ENCODE measurements around the gene STS. TPM values are rescaled to one million over a fixed set of nuclear protein-coding genes. Genes with fewer than 3 reads are reported as not detected.
"Not testable (repeated sequence)": the region's sequence is repeated elsewhere in the genome, so short reads cannot be mapped to it uniquely, and the experiment has no call there.

STS gene
- total RNA-seq, 1 experiment from 2014 or later: 0.54 TPM

GRCh38 chrX:7170898-7171297 lies 23.4 kb downstream of the STS start:
- H3K79me2 ChIP-seq (ENCODE audit: insufficient read depth, low read length): no peaks in the 10 kb centered on the region
- no peaks in the 10 kb centered on the region for H3K9me2 ChIP-seq (ENCODE audit: insufficient read depth)
- TF ChIP-seq CTCF (IDR thresholded peaks at IDR 0.05 in 2 of 3, conservative IDR thresholded peaks at IDR 0.05 in 1 of 3; ENCODE audit: borderline replicate concordance in 1 of 3, insufficient read depth in 1 of 3, low read depth in 2 of 3, low read length in 2 of 3): peak; percentile 11 to 60 (median 54); a peak in 5 of 6 replicates
- no peak for TF ChIP-seq ZFX (IDR thresholded peaks at IDR 0.05)
- TF ChIP-seq YY1 (IDR thresholded peaks at IDR 0.05; ENCODE audit: extremely low read depth, insufficient replicate concordance, low read depth, low read length): no peak
- peak; percentile 49 for TF ChIP-seq RAD21 (IDR thresholded peaks at IDR 0.05; ENCODE audit: low read depth)
- no peak for TF ChIP-seq SIN3A (IDR thresholded peaks at IDR 0.05; ENCODE audit: low read depth)
- TF ChIP-seq POLR2A (IDR thresholded peaks at IDR 0.05; ENCODE audit: borderline replicate concordance, extremely low read depth, insufficient read depth, insufficient read length): no peak
- TF ChIP-seq CEBPB (IDR thresholded peaks at IDR 0.05; ENCODE audit: low read depth): no peak
- no peak overlapping the region for H2AFZ ChIP-seq (ENCODE audit: low read depth, low read length, poor library complexity, severe bottlenecking)
- H3K4me1 ChIP-seq (ENCODE audit: control insufficient read depth in 1 of 2, insufficient read depth in 2 of 2, low read length in 2 of 2): no peaks in the 10 kb centered on the region
- intact Hi-C loops (cut with micrococcal nuclease): no loop called here
- H3K36me3 ChIP-seq (ENCODE audit: control insufficient read depth in 1 of 2, insufficient read depth in 2 of 2, low read length in 2 of 2): no peaks in the 10 kb centered on the region
- no peak overlapping the region for H3K4me2 ChIP-seq (ENCODE audit: low read length)
- no peak overlapping the region for H3K4me3 ChIP-seq (replicated peaks in 1 of 2; ENCODE audit: low read depth in 1 of 2, low read length in 2 of 2)
- no peak overlapping the region for H3K9ac ChIP-seq (ENCODE audit: low read length)
- no peaks in the 10 kb centered on the region for H4K20me1 ChIP-seq (ENCODE audit: insufficient read depth)
- DNase-seq (ENCODE audit: low read depth, low spot score) (no peak), ATAC-seq (no peak; the same call in 1 of the 2 replicates)
- no peak overlapping the region for H3K27ac ChIP-seq (ENCODE audit: low read depth, low read length)
- no TSS peak for BruUV-seq (replicated peaks)
- H3K27me3 ChIP-seq (ENCODE audit: insufficient read depth, low read length): no peaks in the 10 kb centered on the region
- ChIA-PET POLR2A (no interaction called here), RAD21 (ENCODE audit: low non-redundant PET in 1 of 2, low total read pairs in 2 of 2, uncharacterized antibody in 2 of 2, unreplicated experiment in 2 of 2) (no interaction called here), CTCF (no interaction called here)
- H3K9me3 ChIP-seq (ENCODE audit: control insufficient read depth in 1 of 2, insufficient read depth in 1 of 2, low read depth in 1 of 2, low read length in 2 of 2): no peaks in the 10 kb centered on the region

- H3K36me3 ChIP-seq (ENCODE audit: control insufficient read depth in 1 of 2, insufficient read depth in 2 of 2, low read length in 2 of 2); H3K9me3 ChIP-seq (ENCODE audit: control insufficient read depth in 1 of 2, insufficient read depth in 1 of 2, low read depth in 1 of 2, low read length in 2 of 2); H3K27me3 ChIP-seq (ENCODE audit: insufficient read depth, low read length); DNase-seq (ENCODE audit: low read depth, low spot score); H3K4me1 ChIP-seq (ENCODE audit: control insufficient read depth in 1 of 2, insufficient read depth in 2 of 2, low read length in 2 of 2); POLR2A ChIA-PET; H3K9me2 ChIP-seq (ENCODE audit: insufficient read depth); H2AFZ ChIP-seq (ENCODE audit: low read depth, low read length, poor library complexity, severe bottlenecking); H3K4me2 ChIP-seq (ENCODE audit: low read length); ATAC-seq; H3K9ac ChIP-seq (ENCODE audit: low read length); H4K20me1 ChIP-seq (ENCODE audit: insufficient read depth); H3K79me2 ChIP-seq (ENCODE audit: insufficient read depth, low read length); intact Hi-C loops (cut with micrococcal nuclease); H3K4me3 ChIP-seq (replicated peaks in 1 of 2; ENCODE audit: low read depth in 1 of 2, low read length in 2 of 2); H3K27ac ChIP-seq (ENCODE audit: low read depth, low read length); BruUV-seq (replicated peaks); CTCF ChIA-PET; RAD21 ChIA-PET (ENCODE audit: low non-redundant PET in 1 of 2, low total read pairs in 2 of 2, uncharacterized antibody in 2 of 2, unreplicated experiment in 2 of 2): not testable (repeated sequence)
These were observed 31.3 kb downstream of the STS start for GRCh38 chrX:7178859-7179258.
